ENCODE measurements around the gene HSD17B8.

DNA sequence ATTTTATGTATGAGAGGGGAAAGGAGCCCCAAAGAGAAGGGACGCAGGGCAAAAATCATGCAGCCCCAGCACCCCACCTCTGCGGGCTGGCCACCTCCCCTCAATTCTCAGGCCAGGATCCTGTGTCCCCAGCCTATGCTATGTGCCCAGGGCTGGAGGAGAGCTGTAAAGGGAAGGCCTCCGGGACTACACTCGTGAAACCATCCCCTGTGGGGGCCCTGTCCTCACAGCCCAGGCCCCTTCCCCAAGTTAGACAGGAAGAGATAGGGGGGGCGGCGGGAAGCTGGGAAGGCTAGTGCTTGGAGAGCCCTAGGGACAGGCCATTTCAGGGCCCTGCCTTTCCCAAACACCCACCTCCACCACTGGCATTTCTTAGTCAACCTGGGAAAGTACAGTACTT lies 10.8 kb upstream of the HSD17B8 start:
- TF ChIP-seq, protein P1, sequence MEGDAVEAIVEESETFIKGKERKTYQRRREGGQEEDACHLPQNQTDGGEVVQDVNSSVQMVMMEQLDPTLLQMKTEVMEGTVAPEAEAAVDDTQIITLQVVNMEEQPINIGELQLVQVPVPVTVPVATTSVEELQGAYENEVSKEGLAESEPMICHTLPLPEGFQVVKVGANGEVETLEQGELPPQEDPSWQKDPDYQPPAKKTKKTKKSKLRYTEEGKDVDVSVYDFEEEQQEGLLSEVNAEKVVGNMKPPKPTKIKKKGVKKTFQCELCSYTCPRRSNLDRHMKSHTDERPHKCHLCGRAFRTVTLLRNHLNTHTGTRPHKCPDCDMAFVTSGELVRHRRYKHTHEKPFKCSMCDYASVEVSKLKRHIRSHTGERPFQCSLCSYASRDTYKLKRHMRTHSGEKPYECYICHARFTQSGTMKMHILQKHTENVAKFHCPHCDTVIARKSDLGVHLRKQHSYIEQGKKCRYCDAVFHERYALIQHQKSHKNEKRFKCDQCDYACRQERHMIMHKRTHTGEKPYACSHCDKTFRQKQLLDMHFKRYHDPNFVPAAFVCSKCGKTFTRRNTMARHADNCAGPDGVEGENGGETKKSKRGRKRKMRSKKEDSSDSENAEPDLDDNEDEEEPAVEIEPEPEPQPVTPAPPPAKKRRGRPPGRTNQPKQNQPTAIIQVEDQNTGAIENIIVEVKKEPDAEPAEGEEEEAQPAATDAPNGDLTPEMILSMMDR (IDR thresholded peaks at IDR 0.05) = no peak
- no peak for TF ChIP-seq POLR2A (IDR thresholded peaks at IDR 0.05)

Data from lower leg skin (tissue), 3 donors.